Purkinje cell (primary cell): ENCODE data around the gene WDCP. TPM values are rescaled to one million over a fixed set of nuclear protein-coding genes. Genes with fewer than 3 reads are reported as not detected.

Experiments
- polyA plus RNA-seq: library from polyadenylated mRNA; unstranded; fragments of >200 nt; fragmentation: Nextera tagmentation; gene quantifications from 2 replicates; pipeline ENCODE4 v1.2.1, GENCODE V29; 2014

WDCP gene
- polyA plus RNA-seq = 3.3 and 16.1 TPM in 2 replicates

GRCh38 chr2:24046930-24047702, at the start of gene WDCP:
TSS of gene WDCP (minus strand) at chr2:24047391. CDS start at chr2:24039494, 7,897 bp downstream.

GRCh38 chr2:24084386-24085199, 37.4 kb upstream of the WDCP start, which contains the start of gene TP53I3:
TSS of gene TP53I3 (minus strand) at chr2:24084834. CDS start at chr2:24084326, 508 bp downstream.

GRCh38 chr2:24075915-24076848, 29.0 kb upstream of the WDCP start, which contains the start of gene SF3B6:
TSS of gene SF3B6 (minus strand) at chr2:24076326. CDS start at chr2:24076229, 97 bp downstream.

GRCh38 chr2:24049485-24050021, 2.4 kb upstream of the WDCP start, which contains the start of gene FKBP1B:
TSS of gene FKBP1B (plus strand) at chr2:24049741. CDS start at chr2:24049850, 109 bp downstream.

GRCh38 chr2:24009680-24010476, 37.3 kb downstream of the WDCP start, which contains the start of gene MFSD2B:
TSS of gene MFSD2B (plus strand) at chr2:24010085. CDS start at chr2:24010097, 12 bp downstream.

Other genes starting within 250 kb of the WDCP start
- 4.3 and 6.7 TPM in 2 replicates for gene ATAD2B, start 120.3 kb downstream of the WDCP start, polyA plus RNA-seq
- 2.8 TPM in 2 replicates for gene UBXN2A, start 106.9 kb downstream of the WDCP start, polyA plus RNA-seq
- not detected in 2 replicates for gene MFSD2B, start 37.3 kb downstream of the WDCP start, polyA plus RNA-seq
- 4.2 and 15.0 TPM in 2 replicates for gene FKBP1B, start 2.4 kb upstream of the WDCP start, polyA plus RNA-seq
- gene SF3B6, start 28.9 kb upstream of the WDCP start, polyA plus RNA-seq = 245 and 276 TPM in 2 replicates
- 0.24 and 1.3 TPM in 2 replicates for gene TP53I3, start 37.4 kb upstream of the WDCP start, polyA plus RNA-seq
- gene PFN4, start 75.9 kb upstream of the WDCP start, polyA plus RNA-seq = 0.43 TPM in 1 of 2 replicates, not detected in the other
- 26.9 and 31.4 TPM in 2 replicates for gene FAM228B, start 76.1 kb upstream of the WDCP start, polyA plus RNA-seq
- gene FAM228A, start 127.7 kb upstream of the WDCP start, polyA plus RNA-seq = 2.0 and 2.6 TPM in 2 replicates